Measurements from ENCODE around the gene SLC6A9. TPM values are rescaled to one million over a fixed set of nuclear protein-coding genes. Genes with fewer than 3 reads are reported as not detected.

SLC6A9 gene
- total and polyA plus RNA-seq, 4 donors = 0.57 to 47.7 (median 3.6) TPM

DNA sequence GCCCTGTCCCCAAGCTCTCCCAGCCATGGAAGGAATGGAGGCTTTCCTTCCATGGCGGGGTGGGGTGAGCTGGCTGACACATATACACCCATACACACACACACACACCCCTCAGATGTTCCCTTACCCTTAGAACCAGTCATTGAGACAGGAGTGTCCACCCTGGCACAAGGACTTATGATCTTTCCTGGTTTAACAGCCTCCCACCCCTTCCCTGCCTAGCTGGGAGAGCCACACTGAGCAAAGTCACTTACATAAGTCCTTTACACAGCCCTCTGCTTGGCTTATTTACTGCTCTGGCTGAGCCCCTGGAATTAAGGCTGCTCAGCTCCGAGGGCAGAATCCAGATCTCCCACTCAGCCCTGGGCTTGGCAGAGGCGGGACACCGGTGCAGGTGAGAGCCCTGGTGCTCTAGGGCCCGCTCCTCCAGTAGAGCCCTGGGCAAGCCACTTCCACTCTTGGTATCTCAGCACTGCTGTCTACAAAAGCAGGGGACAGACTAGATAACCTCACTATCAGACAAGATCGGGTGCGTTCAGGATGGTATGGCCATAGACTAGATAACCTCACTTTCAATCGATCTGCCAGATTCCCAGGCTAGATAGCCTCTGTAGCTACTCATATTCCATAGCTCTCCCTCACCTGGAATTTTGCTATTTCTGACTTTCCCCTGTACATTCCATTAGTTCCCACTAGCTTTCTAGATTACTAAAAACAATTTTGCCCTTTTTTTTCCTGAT, 16.7 kb downstream of the SLC6A9 start:
- Histone ChIP-seq H3K9me3 (ENCODE audit: control insufficient read depth in 4 of 4, low read length in 3 of 4) (no peaks in the 10 kb centered on the region), H3K4me1 (ENCODE audit: control insufficient read depth in 4 of 4, insufficient read depth in 4 of 4, low read length in 3 of 4) (no peaks in the 10 kb centered on the region), H3K27me3 (ENCODE audit: control insufficient read depth in 4 of 4, insufficient read depth in 4 of 4, low read length in 3 of 4) (no peaks in the 10 kb centered on the region), H3K9ac (ENCODE audit: low read depth in 1 of 2, low read length in 2 of 2) (no peak overlapping the region), H3K36me3 (ENCODE audit: control insufficient read depth in 4 of 4, insufficient read depth in 3 of 4, low read depth in 1 of 4, low read length in 3 of 4) (no peaks in the 10 kb centered on the region), H3K4me3 (ENCODE audit: low read depth in 1 of 3, low read length in 3 of 3) (no peak overlapping the region), H3K27ac (ENCODE audit: low read depth in 1 of 2, low read length in 2 of 2) (no peak overlapping the region)
- 70% methylated on average over 8 of the region's 8 CpGs for WGBS
- DNase-seq (ENCODE audit: low spot score) = no peak
- TF ChIP-seq TAF1 (conservative IDR thresholded peaks at IDR 0.05) (no peak), EGR1 (IDR thresholded peaks at IDR 0.05; ENCODE audit: low read depth in 2 of 2) (no peak), FOXA2 (IDR thresholded peaks at IDR 0.05) (no peak), SP1 (IDR thresholded peaks at IDR 0.05) (no peak), RAD21 (IDR thresholded peaks at IDR 0.05) (no peak), RXRA (IDR thresholded peaks at IDR 0.05) (no peak), FOXA1 (IDR thresholded peaks at IDR 0.05) (no peak), GABPA (IDR thresholded peaks at IDR 0.05 in 1 of 2, conservative IDR thresholded peaks at IDR 0.05 in 1 of 2) (no peak)
- TF ChIP-seq, protein P1, sequence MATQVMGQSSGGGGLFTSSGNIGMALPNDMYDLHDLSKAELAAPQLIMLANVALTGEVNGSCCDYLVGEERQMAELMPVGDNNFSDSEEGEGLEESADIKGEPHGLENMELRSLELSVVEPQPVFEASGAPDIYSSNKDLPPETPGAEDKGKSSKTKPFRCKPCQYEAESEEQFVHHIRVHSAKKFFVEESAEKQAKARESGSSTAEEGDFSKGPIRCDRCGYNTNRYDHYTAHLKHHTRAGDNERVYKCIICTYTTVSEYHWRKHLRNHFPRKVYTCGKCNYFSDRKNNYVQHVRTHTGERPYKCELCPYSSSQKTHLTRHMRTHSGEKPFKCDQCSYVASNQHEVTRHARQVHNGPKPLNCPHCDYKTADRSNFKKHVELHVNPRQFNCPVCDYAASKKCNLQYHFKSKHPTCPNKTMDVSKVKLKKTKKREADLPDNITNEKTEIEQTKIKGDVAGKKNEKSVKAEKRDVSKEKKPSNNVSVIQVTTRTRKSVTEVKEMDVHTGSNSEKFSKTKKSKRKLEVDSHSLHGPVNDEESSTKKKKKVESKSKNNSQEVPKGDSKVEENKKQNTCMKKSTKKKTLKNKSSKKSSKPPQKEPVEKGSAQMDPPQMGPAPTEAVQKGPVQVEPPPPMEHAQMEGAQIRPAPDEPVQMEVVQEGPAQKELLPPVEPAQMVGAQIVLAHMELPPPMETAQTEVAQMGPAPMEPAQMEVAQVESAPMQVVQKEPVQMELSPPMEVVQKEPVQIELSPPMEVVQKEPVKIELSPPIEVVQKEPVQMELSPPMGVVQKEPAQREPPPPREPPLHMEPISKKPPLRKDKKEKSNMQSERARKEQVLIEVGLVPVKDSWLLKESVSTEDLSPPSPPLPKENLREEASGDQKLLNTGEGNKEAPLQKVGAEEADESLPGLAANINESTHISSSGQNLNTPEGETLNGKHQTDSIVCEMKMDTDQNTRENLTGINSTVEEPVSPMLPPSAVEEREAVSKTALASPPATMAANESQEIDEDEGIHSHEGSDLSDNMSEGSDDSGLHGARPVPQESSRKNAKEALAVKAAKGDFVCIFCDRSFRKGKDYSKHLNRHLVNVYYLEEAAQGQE (IDR thresholded peaks at IDR 0.05) = no peak
- TF ChIP-seq, protein P2, sequence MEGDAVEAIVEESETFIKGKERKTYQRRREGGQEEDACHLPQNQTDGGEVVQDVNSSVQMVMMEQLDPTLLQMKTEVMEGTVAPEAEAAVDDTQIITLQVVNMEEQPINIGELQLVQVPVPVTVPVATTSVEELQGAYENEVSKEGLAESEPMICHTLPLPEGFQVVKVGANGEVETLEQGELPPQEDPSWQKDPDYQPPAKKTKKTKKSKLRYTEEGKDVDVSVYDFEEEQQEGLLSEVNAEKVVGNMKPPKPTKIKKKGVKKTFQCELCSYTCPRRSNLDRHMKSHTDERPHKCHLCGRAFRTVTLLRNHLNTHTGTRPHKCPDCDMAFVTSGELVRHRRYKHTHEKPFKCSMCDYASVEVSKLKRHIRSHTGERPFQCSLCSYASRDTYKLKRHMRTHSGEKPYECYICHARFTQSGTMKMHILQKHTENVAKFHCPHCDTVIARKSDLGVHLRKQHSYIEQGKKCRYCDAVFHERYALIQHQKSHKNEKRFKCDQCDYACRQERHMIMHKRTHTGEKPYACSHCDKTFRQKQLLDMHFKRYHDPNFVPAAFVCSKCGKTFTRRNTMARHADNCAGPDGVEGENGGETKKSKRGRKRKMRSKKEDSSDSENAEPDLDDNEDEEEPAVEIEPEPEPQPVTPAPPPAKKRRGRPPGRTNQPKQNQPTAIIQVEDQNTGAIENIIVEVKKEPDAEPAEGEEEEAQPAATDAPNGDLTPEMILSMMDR (IDR thresholded peaks at IDR 0.05; ENCODE audit: low read depth, low read length, missing input control) = no peak
- TF ChIP-seq, protein P3, sequence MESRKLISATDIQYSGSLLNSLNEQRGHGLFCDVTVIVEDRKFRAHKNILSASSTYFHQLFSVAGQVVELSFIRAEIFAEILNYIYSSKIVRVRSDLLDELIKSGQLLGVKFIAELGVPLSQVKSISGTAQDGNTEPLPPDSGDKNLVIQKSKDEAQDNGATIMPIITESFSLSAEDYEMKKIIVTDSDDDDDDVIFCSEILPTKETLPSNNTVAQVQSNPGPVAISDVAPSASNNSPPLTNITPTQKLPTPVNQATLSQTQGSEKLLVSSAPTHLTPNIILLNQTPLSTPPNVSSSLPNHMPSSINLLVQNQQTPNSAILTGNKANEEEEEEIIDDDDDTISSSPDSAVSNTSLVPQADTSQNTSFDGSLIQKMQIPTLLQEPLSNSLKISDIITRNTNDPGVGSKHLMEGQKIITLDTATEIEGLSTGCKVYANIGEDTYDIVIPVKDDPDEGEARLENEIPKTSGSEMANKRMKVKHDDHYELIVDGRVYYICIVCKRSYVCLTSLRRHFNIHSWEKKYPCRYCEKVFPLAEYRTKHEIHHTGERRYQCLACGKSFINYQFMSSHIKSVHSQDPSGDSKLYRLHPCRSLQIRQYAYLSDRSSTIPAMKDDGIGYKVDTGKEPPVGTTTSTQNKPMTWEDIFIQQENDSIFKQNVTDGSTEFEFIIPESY (IDR thresholded peaks at IDR 0.05) = no peak

DNA sequence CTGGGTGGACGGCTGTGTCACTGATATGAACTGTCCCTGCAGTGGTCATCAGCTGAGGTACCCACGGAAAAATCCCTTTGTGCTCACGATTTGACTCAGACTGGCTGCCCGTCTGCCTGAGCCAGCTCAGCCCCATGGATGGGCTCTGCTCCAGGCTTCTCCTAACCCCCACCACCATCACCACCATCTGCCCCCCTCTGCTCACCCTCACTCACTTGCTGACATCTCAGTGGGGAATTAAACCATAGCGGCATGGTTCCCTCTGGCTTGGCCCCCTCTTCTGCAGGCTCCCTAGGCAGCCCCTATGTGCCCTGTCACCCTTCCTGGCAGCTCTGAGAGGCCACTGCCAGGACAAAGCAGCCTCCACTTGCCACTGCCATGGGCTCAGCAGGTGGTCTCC, 17.3 kb downstream of the SLC6A9 start:
- Histone ChIP-seq H3K36me3 (ENCODE audit: control insufficient read depth in 4 of 4, insufficient read depth in 3 of 4, low read depth in 1 of 4, low read length in 3 of 4) (no peaks in the 10 kb centered on the region), H3K9me3 (ENCODE audit: control insufficient read depth in 4 of 4, low read length in 3 of 4) (no peaks in the 10 kb centered on the region), H3K4me1 (ENCODE audit: control insufficient read depth in 4 of 4, insufficient read depth in 4 of 4, low read length in 3 of 4) (no peaks in the 10 kb centered on the region), H3K9ac (ENCODE audit: low read depth in 1 of 2, low read length in 2 of 2) (no peak overlapping the region), H3K27ac (ENCODE audit: low read depth in 1 of 2, low read length in 2 of 2) (no peak overlapping the region), H3K27me3 (ENCODE audit: control insufficient read depth in 4 of 4, insufficient read depth in 4 of 4, low read length in 3 of 4) (no peaks in the 10 kb centered on the region), H3K4me3 (ENCODE audit: low read depth in 1 of 3, low read length in 3 of 3) (no peak overlapping the region)
- WGBS = 84% methylated on average over 5 of the region's 5 CpGs
- DNase-seq (ENCODE audit: low spot score) = no peak
- TF ChIP-seq GABPA (IDR thresholded peaks at IDR 0.05 in 1 of 2, conservative IDR thresholded peaks at IDR 0.05 in 1 of 2) = no peak
- TF ChIP-seq, protein P1 (IDR thresholded peaks at IDR 0.05) = no peak
- TF ChIP-seq, protein P4, sequence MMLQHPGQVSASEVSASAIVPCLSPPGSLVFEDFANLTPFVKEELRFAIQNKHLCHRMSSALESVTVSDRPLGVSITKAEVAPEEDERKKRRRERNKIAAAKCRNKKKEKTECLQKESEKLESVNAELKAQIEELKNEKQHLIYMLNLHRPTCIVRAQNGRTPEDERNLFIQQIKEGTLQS (IDR thresholded peaks at IDR 0.05) = no peak

All from liver (tissue), 9 donors.